Liver (tissue), 9 donors: ENCODE data around the gene ZNF541. TPM values are rescaled to one million over a fixed set of nuclear protein-coding genes. Genes with fewer than 3 reads are reported as not detected.
"Not testable (repeated sequence)": the region's sequence is repeated elsewhere in the genome, so short reads cannot be mapped to it uniquely, and the experiment has no call there.

Experiments
- DNase-seq: peaks from one replicate; pipeline ENCODE4 v3.0.0-alpha.2; 2017; ENCODE audit warnings: low spot score
- H3K27ac ChIP-seq, 2 donors: one replicate each; pipeline ENCODE4 v1.7.0; 2013; ENCODE audit warnings: inconsistent platforms in 2 of 2, low read length in 2 of 2, control low read depth in 1 of 2, low read depth in 1 of 2, mild to moderate bottlenecking in 1 of 2
- H3K27me3 ChIP-seq, 4 donors: one replicate each; pipeline versions ENCODE4 v1.6.1 to v1.7.0; 2013; ENCODE audit warnings: low read length in 3 of 4, inconsistent platforms in 1 of 4, mild to moderate bottlenecking in 1 of 4, moderate library complexity in 1 of 4; ENCODE audit not compliant: control insufficient read depth in 4 of 4, insufficient read depth in 4 of 4
- H3K36me3 ChIP-seq, 4 donors: one replicate each; pipeline versions ENCODE4 v1.6.1 to v1.7.0; 2013; ENCODE audit warnings: low read length in 3 of 4, mild to moderate bottlenecking in 3 of 4, low read depth in 1 of 4, moderate library complexity in 1 of 4; ENCODE audit not compliant: control insufficient read depth in 4 of 4, insufficient read depth in 3 of 4
- H3K4me1 ChIP-seq, 4 donors: one replicate each; pipeline versions ENCODE4 v1.6.1 to v1.7.0; 2013; ENCODE audit warnings: low read length in 3 of 4, mild to moderate bottlenecking in 3 of 4, moderate library complexity in 1 of 4; ENCODE audit not compliant: control insufficient read depth in 4 of 4, insufficient read depth in 4 of 4
- H3K4me3 ChIP-seq, 3 donors: one replicate each; pipeline versions ENCODE4 v1.6.1 to v1.7.0; 2013; ENCODE audit warnings: low read length in 3 of 3, control low read depth in 1 of 3, low read depth in 1 of 3, mild to moderate bottlenecking in 1 of 3
- H3K9ac ChIP-seq, 2 donors: one replicate each; pipeline ENCODE4 v1.7.0; 2013; ENCODE audit warnings: low read length in 2 of 2, mild to moderate bottlenecking in 2 of 2, moderate library complexity in 2 of 2, control low read depth in 1 of 2, low read depth in 1 of 2
- H3K9me3 ChIP-seq, 4 donors: one replicate each; pipeline versions ENCODE4 v1.6.1 to v1.7.0; 2013; ENCODE audit warnings: low read length in 3 of 4; ENCODE audit not compliant: control insufficient read depth in 4 of 4
- EGR1 ChIP-seq, 2 donors: IDR thresholded peaks; 2 replicates each; pipeline ENCODE4 v1.6.1; 2016 to 2018; ENCODE audit warnings: antibody characterized with exemption in 2 of 2, low read depth in 2 of 2
- FOXA1 ChIP-seq: IDR thresholded peaks from 2 replicates; pipeline ENCODE4 v1.6.1; 2016; ENCODE audit warnings: antibody characterized with exemption
- FOXA2 ChIP-seq: IDR thresholded peaks from 2 replicates; pipeline ENCODE4 v1.6.1; 2016; ENCODE audit warnings: antibody characterized with exemption
- GABPA ChIP-seq, 2 donors: IDR thresholded peaks in 1 of 2; conservative IDR thresholded peaks in 1 of 2; 2 replicates each; pipeline ENCODE4 v1.6.1; 2016; ENCODE audit warnings: antibody characterized with exemption in 2 of 2, mild to moderate bottlenecking in 1 of 2, moderate library complexity in 1 of 2
- HNF4A ChIP-seq, 2 donors: conservative IDR thresholded peaks; 2 replicates each; pipeline ENCODE4 v1.6.1; 2016; ENCODE audit warnings: antibody characterized with exemption in 2 of 2, mild to moderate bottlenecking in 2 of 2
- HNF4G ChIP-seq: IDR thresholded peaks from 2 replicates; pipeline ENCODE4 v1.6.1; 2016; ENCODE audit warnings: antibody characterized with exemption
- JUND ChIP-seq, 2 donors: IDR thresholded peaks; 2 replicates each; pipeline ENCODE4 v1.6.1; 2016; ENCODE audit warnings: antibody characterized with exemption in 2 of 2
- NR2F2 ChIP-seq: IDR thresholded peaks from 2 replicates; pipeline ENCODE4 v1.6.1; 2016; ENCODE audit warnings: antibody characterized with exemption
- RAD21 ChIP-seq, 2 donors: IDR thresholded peaks; 2 replicates each; pipeline ENCODE4 v1.6.1; 2016; ENCODE audit warnings: antibody characterized with exemption in 2 of 2, mild to moderate bottlenecking in 2 of 2
- RXRA ChIP-seq, 2 donors: IDR thresholded peaks; 2 replicates each; pipeline ENCODE4 v1.6.1; 2017 to 2018; ENCODE audit warnings: antibody characterized with exemption in 2 of 2, mild to moderate bottlenecking in 1 of 2
- SP1 ChIP-seq: IDR thresholded peaks from 2 replicates; pipeline ENCODE4 v1.6.1; 2018; ENCODE audit warnings: antibody characterized with exemption, mild to moderate bottlenecking
- TAF1 ChIP-seq: conservative IDR thresholded peaks from 2 replicates; pipeline ENCODE4 v1.6.1; 2016; ENCODE audit warnings: antibody characterized with exemption, mild to moderate bottlenecking
- YY1 ChIP-seq: IDR thresholded peaks from 2 replicates; pipeline ENCODE4 v1.6.1; 2016; ENCODE audit warnings: antibody characterized with exemption, mild to moderate bottlenecking
- WGBS: extraction: QIAGEN DNeasy Blood & Tissue Kit; methylation state at CpG from one replicate; pipeline ENCODE4 v1.1.7; 2013; 5-methylcytosine and 5-hydroxymethylcytosine counted together
- polyA plus RNA-seq, 2 donors: library from polyadenylated mRNA; stranded (reverse) in 1 of 2; unstranded in 1 of 2; fragments of 200-250 nt in 1 of 2; fragments of >200 nt in 1 of 2; fragmentation: Nextera tagmentation in 1 of 2; extraction: Ambion mirVana in 1 of 2; gene quantifications; one replicate each; pipeline versions ENCODE4 v1.2.1 to v1.2.3, GENCODE V29; 2013 to 2015
- total RNA-seq, 2 donors: library from RNA; depleted of rRNA; stranded (reverse); fragments of >200 nt; gene quantifications; one replicate each; pipeline ENCODE4 v1.2.3, GENCODE V29; 2014
- TF ChIP-seq, protein P1 (sequence below): IDR thresholded peaks from 2 replicates; pipeline ENCODE4 v1.6.1; 2016; ENCODE audit warnings: antibody characterized with exemption
- TF ChIP-seq, protein P2 (sequence below): IDR thresholded peaks from 2 replicates; pipeline ENCODE4 v1.6.1; 2016; ENCODE audit warnings: antibody characterized with exemption
- TF ChIP-seq, protein P3 (sequence below): IDR thresholded peaks from 2 replicates; pipeline ENCODE4 v1.6.1; 2016; ENCODE audit warnings: antibody characterized with exemption, mild to moderate bottlenecking
- TF ChIP-seq, protein P4 (sequence below): IDR thresholded peaks from 2 replicates; pipeline ENCODE4 v1.6.1; 2016; ENCODE audit warnings: antibody characterized with exemption
- TF ChIP-seq, protein P5 (sequence below): fragments of 150-350 bp; IDR thresholded peaks from 2 replicates; pipeline ENCODE4 v1.5.1; 2017; ENCODE audit warnings: improper control_type of control experiment, low read depth, low read length; ENCODE audit not compliant: missing input control
- donor health status: healthy.
- donor health status: healthy.
- donor health status: healthy.
- donor health status: healthy.
- donor health status: healthy.

The ZNF541 gene
- total and polyA plus RNA-seq, 4 donors = 0.05 to 0.09 (median 0.08) TPM; not detected in 1

DNA sequence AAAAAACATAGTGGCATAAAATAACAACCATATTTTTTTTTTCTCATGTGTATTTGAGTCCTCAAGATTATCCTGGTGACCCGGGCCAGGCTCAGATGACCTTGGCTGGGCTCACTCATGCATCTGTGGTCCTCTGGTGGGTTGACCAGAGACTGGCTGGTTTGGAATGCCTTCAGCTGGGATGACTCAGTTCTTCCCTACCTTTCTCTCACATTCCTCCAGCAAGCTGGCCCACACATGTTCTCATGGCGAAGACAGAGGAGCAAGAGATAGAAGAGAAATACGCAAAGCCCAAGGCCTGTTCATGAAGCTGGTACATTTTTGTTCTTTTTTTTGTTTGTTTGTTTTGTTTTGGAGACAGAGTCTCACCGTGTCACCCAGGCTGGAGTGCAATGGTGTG, 14.3 kb upstream of the ZNF541 start:
- no peak overlapping the region for H3K4me3 ChIP-seq
- H3K4me1 ChIP-seq = no peaks in the 10 kb centered on the region
- DNase-seq = no peak
- H3K27ac ChIP-seq = no peak overlapping the region
- peaks cover 0 to 6% (median 3%) of the 10 kb centered on the region in 4 donors for H3K9me3 ChIP-seq
- TF ChIP-seq TAF1 = no peak
- no peak for TF ChIP-seq SP1
- TF ChIP-seq, protein P1, sequence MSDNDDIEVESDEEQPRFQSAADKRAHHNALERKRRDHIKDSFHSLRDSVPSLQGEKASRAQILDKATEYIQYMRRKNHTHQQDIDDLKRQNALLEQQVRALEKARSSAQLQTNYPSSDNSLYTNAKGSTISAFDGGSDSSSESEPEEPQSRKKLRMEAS = no peak
- TF ChIP-seq, protein P2, sequence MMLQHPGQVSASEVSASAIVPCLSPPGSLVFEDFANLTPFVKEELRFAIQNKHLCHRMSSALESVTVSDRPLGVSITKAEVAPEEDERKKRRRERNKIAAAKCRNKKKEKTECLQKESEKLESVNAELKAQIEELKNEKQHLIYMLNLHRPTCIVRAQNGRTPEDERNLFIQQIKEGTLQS = no peak
- TF ChIP-seq YY1 = no peak
- TF ChIP-seq FOXA2 = no peak
- no peak for TF ChIP-seq GABPA (IDR thresholded peaks at IDR 0.05 in 1 of 2, conservative IDR thresholded peaks at IDR 0.05 in 1 of 2)
- TF ChIP-seq, protein P3, sequence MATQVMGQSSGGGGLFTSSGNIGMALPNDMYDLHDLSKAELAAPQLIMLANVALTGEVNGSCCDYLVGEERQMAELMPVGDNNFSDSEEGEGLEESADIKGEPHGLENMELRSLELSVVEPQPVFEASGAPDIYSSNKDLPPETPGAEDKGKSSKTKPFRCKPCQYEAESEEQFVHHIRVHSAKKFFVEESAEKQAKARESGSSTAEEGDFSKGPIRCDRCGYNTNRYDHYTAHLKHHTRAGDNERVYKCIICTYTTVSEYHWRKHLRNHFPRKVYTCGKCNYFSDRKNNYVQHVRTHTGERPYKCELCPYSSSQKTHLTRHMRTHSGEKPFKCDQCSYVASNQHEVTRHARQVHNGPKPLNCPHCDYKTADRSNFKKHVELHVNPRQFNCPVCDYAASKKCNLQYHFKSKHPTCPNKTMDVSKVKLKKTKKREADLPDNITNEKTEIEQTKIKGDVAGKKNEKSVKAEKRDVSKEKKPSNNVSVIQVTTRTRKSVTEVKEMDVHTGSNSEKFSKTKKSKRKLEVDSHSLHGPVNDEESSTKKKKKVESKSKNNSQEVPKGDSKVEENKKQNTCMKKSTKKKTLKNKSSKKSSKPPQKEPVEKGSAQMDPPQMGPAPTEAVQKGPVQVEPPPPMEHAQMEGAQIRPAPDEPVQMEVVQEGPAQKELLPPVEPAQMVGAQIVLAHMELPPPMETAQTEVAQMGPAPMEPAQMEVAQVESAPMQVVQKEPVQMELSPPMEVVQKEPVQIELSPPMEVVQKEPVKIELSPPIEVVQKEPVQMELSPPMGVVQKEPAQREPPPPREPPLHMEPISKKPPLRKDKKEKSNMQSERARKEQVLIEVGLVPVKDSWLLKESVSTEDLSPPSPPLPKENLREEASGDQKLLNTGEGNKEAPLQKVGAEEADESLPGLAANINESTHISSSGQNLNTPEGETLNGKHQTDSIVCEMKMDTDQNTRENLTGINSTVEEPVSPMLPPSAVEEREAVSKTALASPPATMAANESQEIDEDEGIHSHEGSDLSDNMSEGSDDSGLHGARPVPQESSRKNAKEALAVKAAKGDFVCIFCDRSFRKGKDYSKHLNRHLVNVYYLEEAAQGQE = no peak
- TF ChIP-seq, protein P4, sequence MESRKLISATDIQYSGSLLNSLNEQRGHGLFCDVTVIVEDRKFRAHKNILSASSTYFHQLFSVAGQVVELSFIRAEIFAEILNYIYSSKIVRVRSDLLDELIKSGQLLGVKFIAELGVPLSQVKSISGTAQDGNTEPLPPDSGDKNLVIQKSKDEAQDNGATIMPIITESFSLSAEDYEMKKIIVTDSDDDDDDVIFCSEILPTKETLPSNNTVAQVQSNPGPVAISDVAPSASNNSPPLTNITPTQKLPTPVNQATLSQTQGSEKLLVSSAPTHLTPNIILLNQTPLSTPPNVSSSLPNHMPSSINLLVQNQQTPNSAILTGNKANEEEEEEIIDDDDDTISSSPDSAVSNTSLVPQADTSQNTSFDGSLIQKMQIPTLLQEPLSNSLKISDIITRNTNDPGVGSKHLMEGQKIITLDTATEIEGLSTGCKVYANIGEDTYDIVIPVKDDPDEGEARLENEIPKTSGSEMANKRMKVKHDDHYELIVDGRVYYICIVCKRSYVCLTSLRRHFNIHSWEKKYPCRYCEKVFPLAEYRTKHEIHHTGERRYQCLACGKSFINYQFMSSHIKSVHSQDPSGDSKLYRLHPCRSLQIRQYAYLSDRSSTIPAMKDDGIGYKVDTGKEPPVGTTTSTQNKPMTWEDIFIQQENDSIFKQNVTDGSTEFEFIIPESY = no peak
- TF ChIP-seq RAD21 (IDR thresholded peaks at IDR 0.05) = no peak
- no peak for TF ChIP-seq FOXA1
- TF ChIP-seq, protein P5, sequence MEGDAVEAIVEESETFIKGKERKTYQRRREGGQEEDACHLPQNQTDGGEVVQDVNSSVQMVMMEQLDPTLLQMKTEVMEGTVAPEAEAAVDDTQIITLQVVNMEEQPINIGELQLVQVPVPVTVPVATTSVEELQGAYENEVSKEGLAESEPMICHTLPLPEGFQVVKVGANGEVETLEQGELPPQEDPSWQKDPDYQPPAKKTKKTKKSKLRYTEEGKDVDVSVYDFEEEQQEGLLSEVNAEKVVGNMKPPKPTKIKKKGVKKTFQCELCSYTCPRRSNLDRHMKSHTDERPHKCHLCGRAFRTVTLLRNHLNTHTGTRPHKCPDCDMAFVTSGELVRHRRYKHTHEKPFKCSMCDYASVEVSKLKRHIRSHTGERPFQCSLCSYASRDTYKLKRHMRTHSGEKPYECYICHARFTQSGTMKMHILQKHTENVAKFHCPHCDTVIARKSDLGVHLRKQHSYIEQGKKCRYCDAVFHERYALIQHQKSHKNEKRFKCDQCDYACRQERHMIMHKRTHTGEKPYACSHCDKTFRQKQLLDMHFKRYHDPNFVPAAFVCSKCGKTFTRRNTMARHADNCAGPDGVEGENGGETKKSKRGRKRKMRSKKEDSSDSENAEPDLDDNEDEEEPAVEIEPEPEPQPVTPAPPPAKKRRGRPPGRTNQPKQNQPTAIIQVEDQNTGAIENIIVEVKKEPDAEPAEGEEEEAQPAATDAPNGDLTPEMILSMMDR = no peak
- TF ChIP-seq HNF4G = no peak
- TF ChIP-seq EGR1 (IDR thresholded peaks at IDR 0.05; ENCODE audit: low read depth in 2 of 2) = no peak
- TF ChIP-seq NR2F2 = no peak
- no peak for TF ChIP-seq RXRA (IDR thresholded peaks at IDR 0.05)
- no peak for TF ChIP-seq HNF4A (conservative IDR thresholded peaks at IDR 0.05)
- no peak for TF ChIP-seq JUND (IDR thresholded peaks at IDR 0.05)
- no peaks in the 10 kb centered on the region for H3K27me3 ChIP-seq
- H3K36me3 ChIP-seq = no peaks in the 10 kb centered on the region
- H3K9ac ChIP-seq = no peak overlapping the region
- 95% methylated on average over 4 of the region's 4 CpGs for WGBS

DNA sequence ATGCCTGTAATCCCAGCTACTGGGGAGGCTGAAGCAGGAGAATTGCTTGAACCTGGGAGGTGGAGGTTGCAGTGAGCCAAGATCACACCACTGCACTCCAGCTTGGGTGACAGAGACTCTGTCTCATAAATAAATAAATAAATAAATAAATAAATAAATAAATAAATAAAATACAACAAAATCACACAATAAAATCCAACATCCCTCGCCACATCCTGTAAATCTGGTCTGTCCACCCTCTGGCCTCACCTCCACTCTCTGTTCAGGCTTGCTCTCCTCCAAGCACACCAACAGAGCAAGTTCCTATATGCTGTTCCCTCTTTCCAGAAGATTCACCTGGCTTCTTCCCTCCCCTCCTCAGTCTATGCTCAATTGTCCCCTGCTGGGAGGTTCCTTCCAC, 10.2 kb upstream of the ZNF541 start:
- not testable (repeated sequence) for H3K27ac ChIP-seq, H3K4me1 ChIP-seq, H3K27me3 ChIP-seq, DNase-seq, H3K9me3 ChIP-seq, H3K4me3 ChIP-seq, H3K9ac ChIP-seq, H3K36me3 ChIP-seq
- 96% methylated on average over 1 of the region's 1 CpG for WGBS
